Right atrium auricular region (tissue), 2 donors: ENCODE data around the gene COL2A1. TPM values are rescaled to one million over a fixed set of nuclear protein-coding genes. Genes with fewer than 3 reads are reported as not detected.

Experiments
- DNase-seq: peaks from one replicate; pipeline ENCODE4 v3.0.0-alpha.2; 2019; ENCODE audit warnings: low spot score
- H3K27ac ChIP-seq, 2 donors: fragments of 200-600 bp; sonication (generic); 1 replicate in 1 of 2; 2 replicates in 1 of 2; pipeline ENCODE4 v1.5.1; 2016 to 2019
- H3K27me3 ChIP-seq, 2 donors: fragments of 200-600 bp; sonication (generic); one replicate each; pipeline versions ENCODE4 v1.5.1 to v1.6.0; 2017 to 2019
- H3K36me3 ChIP-seq: fragments of 200-600 bp; sonication (generic); one replicate; pipeline ENCODE4 v1.5.1; 2016
- H3K4me1 ChIP-seq, 2 donors: fragments of 200-600 bp; sonication (generic); one replicate each; pipeline versions ENCODE4 v1.5.1 to v1.6.0; 2017 to 2019
- H3K4me3 ChIP-seq, 2 donors: fragments of 200-600 bp; sonication (generic); 1 replicate in 1 of 2; 2 replicates in 1 of 2; pipeline ENCODE4 v1.5.1; 2017 to 2019; ENCODE audit warnings: mild to moderate bottlenecking in 1 of 2, moderate library complexity in 1 of 2
- H3K9me3 ChIP-seq, 2 donors: fragments of 200-600 bp; sonication (generic); one replicate each; pipeline ENCODE4 v1.5.1; 2019
- total RNA-seq, 2 donors: library from RNA; depleted of rRNA; stranded (reverse); fragments of >200 nt; gene quantifications; one replicate each; pipeline ENCODE4 v1.1.0, GENCODE V29; 2016
- TF ChIP-seq, protein P1 (sequence below), 2 donors: fragments of 200-600 bp; sonication (generic); IDR thresholded peaks; one replicate each; pipeline ENCODE4 v1.5.1; 2019; ENCODE audit warnings: antibody characterized with exemption in 2 of 2

COL2A1 gene
- total RNA-seq, 2 donors from 2014 or later = not detected

DNA sequence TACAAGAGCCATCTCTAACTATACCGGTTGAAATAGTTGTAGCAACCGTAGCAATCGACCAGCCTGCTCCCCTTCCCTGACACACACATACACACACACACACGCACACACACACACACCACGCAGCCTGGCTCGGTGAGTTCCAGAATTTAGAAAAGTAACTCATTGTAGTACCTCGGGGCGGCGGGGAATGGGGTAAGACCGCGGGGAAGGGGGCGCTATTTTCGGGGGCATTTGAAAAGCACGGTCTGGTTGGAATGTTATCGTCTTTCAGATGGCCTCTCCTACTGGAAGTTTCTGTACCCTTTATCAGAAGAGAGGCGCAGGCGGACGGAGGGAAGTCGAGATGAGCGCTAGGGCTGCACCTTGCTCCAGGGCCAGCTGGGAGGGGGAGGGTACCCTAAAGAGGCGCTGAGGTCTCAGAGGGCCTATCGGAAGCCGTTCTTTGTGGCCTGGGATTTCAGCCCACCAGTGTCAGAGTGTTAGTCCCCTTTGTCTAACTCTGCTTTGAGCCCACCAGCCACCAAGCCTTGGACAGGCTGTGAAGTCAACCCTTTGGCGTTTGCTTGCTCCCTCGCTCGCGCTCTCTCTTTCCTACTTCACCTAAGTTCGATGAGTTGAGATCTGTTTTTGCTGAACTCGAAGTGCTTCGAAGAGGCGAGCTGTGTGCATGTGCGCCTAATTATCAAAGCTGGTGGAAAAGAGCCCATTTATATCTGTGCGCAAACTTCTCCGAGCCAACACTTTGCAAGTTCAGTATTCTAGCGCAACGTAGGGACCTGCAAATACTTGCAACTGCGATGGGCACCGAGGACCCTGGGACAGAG is 837 bp downstream of the COL2A1 start:
- H3K4me3 ChIP-seq = peak overlapping the region; percentile 28 to 56
- H3K4me1 ChIP-seq = peaks cover 0 to 44% of the 10 kb centered on the region in 2 donors
- DNase-seq = no peak
- TF ChIP-seq, protein P1, sequence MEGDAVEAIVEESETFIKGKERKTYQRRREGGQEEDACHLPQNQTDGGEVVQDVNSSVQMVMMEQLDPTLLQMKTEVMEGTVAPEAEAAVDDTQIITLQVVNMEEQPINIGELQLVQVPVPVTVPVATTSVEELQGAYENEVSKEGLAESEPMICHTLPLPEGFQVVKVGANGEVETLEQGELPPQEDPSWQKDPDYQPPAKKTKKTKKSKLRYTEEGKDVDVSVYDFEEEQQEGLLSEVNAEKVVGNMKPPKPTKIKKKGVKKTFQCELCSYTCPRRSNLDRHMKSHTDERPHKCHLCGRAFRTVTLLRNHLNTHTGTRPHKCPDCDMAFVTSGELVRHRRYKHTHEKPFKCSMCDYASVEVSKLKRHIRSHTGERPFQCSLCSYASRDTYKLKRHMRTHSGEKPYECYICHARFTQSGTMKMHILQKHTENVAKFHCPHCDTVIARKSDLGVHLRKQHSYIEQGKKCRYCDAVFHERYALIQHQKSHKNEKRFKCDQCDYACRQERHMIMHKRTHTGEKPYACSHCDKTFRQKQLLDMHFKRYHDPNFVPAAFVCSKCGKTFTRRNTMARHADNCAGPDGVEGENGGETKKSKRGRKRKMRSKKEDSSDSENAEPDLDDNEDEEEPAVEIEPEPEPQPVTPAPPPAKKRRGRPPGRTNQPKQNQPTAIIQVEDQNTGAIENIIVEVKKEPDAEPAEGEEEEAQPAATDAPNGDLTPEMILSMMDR (IDR thresholded peaks at IDR 0.05) = peak in 1 of 2 donors; percentile 1
- no peak overlapping the region for H3K27ac ChIP-seq
- no peaks in the 10 kb centered on the region for H3K36me3 ChIP-seq
- H3K9me3 ChIP-seq = no peaks in the 10 kb centered on the region
- H3K27me3 ChIP-seq = peaks cover 10 to 26% of the 10 kb centered on the region in 2 donors

DNA sequence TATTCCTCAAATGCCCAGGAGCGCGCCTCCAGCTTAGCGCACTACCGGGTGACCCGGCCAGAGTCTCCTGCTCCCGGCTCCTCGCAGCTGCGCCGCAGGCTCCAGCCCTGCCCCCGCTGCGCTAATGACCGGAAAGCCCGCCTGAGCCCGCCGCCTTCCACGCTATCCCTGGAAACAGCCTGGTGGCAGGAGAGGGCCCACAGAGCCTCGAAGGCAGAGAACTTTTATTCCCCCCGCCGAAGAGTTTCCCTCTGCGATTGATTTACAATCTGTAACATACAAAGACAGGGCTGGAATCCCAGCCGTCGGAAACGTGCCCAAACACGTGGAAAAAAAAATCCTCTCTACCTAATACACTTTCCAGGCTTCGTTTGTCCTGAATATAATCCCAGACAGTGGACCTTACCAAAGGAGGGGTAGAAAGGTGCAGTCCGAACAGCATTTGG is 1.5 kb downstream of the COL2A1 start:
- TF ChIP-seq, protein P1 (IDR thresholded peaks at IDR 0.05) = peak in 1 of 2 donors; percentile 11
- peaks cover 10 to 26% of the 10 kb centered on the region in 2 donors for H3K27me3 ChIP-seq
- peaks cover 0 to 44% of the 10 kb centered on the region in 2 donors for H3K4me1 ChIP-seq
- H3K9me3 ChIP-seq = no peaks in the 10 kb centered on the region
- H3K27ac ChIP-seq = no peak overlapping the region
- no peaks in the 10 kb centered on the region for H3K36me3 ChIP-seq
- no peak for DNase-seq
- peak overlapping the region in 1 of 2 donors; percentile 56 for H3K4me3 ChIP-seq

DNA sequence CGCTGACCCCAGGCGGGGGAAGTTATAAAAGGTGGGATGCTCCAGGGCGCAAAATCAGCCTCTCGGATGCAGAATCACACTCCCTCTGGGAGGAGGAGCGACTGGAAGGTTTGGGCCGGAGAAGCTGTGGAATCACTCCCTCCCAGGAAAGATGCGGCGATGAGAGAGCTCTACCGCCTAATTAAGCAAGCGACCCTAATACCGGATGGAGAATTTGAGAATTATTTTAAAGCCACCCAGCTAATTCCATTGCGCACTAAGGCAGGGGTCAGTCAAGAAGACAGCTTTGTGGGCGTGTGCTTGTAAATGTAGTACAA is 1.9 kb downstream of the COL2A1 start:
- DNase-seq = no peak
- Histone ChIP-seq H3K27me3 (peaks cover 10 to 26% of the 10 kb centered on the region in 2 donors), H3K4me1 (peaks cover 0 to 44% of the 10 kb centered on the region in 2 donors), H3K36me3 (no peaks in the 10 kb centered on the region), H3K27ac (no peak overlapping the region), H3K9me3 (no peaks in the 10 kb centered on the region), H3K4me3 (peak overlapping the region; percentile 44 to 56)
- TF ChIP-seq, protein P1 (IDR thresholded peaks at IDR 0.05) = no peak

DNA sequence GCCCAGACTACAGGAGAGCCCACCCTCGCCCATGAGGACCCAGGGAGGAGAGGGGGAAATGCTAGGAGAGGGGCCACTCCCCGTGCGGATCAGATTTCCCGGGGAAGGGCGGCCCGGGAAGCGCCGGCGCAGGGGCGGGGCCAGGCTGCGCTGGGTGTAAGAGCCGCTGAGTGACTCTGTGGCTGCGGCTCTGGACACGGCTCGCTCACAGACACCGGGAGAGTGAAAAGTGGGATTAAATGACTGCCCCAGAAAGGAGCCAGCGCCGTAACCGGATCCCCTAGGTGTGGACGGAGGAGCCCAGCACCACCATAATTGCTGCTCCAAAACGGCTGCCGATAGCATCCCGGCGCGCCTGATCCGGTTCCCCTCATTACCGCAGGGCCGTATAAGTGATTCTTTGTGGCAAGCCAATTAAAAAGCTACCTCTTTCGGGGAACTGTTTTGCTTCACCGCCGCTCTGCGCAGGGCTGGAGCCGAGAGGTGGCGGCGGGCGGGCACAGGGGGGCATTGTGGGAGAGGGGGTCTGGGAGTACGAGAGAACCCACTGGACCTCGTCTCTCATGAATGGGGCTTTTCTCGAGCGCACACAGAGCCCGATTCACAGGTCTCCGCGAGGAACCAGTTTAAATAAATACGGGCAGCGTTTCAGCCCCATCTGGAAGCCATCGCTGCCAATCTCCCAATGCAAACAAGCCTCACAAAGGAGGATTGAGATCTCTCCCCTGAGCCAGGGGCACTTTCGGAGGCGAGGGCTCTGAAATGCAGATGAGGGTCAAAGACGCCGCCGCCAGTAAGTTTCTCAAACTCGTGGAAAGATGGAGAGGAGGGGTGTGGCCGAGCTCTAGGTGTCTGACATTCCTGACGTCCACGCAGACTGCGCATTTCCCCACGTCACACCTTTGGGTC is 2.5 kb downstream of the COL2A1 start:
- TF ChIP-seq, protein P1 (IDR thresholded peaks at IDR 0.05) = no peak
- peak overlapping the region in 1 of 2 donors; percentile 45 for H3K27ac ChIP-seq
- no peak for DNase-seq

DNA sequence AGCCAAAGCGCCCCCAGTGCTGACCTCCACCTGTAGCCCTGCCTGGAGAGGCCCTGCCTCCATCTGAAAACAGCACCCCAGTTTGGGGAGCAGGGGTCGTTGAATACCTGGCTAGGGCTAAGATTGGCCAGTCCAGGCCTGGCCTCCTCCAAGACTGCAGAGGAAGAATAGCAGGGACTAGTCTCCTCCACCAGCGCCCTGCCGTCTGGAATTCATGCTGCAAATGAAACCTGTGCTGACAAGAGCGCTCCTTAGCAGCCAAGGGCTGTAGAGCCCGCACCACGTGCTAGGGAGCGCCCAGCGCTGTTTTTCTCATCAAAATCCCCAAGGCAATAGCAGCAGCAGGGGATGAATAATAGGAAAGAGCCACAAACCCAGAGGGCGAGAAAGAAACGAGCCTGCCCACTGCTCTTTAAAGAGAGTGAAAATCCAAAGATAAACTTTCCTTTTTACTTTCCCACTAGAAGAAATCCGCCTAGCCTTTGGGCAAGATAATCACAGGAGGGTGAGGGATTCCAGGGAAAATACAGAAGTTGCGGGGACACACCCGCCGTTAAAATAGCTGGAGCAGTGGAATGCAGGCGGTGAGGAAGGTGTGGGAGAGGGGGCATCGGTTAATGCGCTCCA is 3.3 kb downstream of the COL2A1 start:
- H3K27me3 ChIP-seq = peaks cover 10 to 26% of the 10 kb centered on the region in 2 donors
- DNase-seq = no peak
- peak overlapping the region in 1 of 2 donors; percentile 45 for H3K27ac ChIP-seq
- no peaks in the 10 kb centered on the region for H3K36me3 ChIP-seq
- no peaks in the 10 kb centered on the region for H3K9me3 ChIP-seq
- H3K4me3 ChIP-seq = peak overlapping the region; percentile 44 to 56
- H3K4me1 ChIP-seq = peaks cover 0 to 50% of the 10 kb centered on the region in 2 donors
- TF ChIP-seq, protein P1 (IDR thresholded peaks at IDR 0.05) = no peak

More for the DNA sequence above, 2.5 kb downstream of the COL2A1 start:
- H3K4me1 ChIP-seq = peaks cover 0 to 44% of the 10 kb centered on the region in 2 donors
- H3K27me3 ChIP-seq = peaks cover 10 to 26% of the 10 kb centered on the region in 2 donors
- no peaks in the 10 kb centered on the region for H3K9me3 ChIP-seq
- H3K4me3 ChIP-seq = peak overlapping the region; percentile 44 to 56
- no peaks in the 10 kb centered on the region for H3K36me3 ChIP-seq
